Cardiac fibroblast (primary cell): ENCODE data around the gene GRIK1.

ENCODE experiments used
- DNase-seq, 2 donors: peaks; one replicate each; pipeline versions ENCODE4 v3.0.0 to v3.0.0-alpha.2; 2010; ENCODE audit warnings: low read depth in 2 of 2
- H3K4me3 ChIP-seq, 2 donors: replicated peaks in 1 of 2; 1 replicate in 1 of 2; 2 replicates in 1 of 2; pipeline ENCODE4 v1.5.1; 2011; ENCODE audit warnings: low read depth in 2 of 2, low read length in 2 of 2, mild to moderate bottlenecking in 2 of 2, moderate library complexity in 1 of 2
- TF ChIP-seq, protein P1 (sequence below): IDR thresholded peaks from one replicate; pipeline ENCODE4 v1.5.1; 2011; ENCODE audit warnings: low read depth, mild to moderate bottlenecking, low read length, inconsistent platforms

GRIK1 gene

DNA sequence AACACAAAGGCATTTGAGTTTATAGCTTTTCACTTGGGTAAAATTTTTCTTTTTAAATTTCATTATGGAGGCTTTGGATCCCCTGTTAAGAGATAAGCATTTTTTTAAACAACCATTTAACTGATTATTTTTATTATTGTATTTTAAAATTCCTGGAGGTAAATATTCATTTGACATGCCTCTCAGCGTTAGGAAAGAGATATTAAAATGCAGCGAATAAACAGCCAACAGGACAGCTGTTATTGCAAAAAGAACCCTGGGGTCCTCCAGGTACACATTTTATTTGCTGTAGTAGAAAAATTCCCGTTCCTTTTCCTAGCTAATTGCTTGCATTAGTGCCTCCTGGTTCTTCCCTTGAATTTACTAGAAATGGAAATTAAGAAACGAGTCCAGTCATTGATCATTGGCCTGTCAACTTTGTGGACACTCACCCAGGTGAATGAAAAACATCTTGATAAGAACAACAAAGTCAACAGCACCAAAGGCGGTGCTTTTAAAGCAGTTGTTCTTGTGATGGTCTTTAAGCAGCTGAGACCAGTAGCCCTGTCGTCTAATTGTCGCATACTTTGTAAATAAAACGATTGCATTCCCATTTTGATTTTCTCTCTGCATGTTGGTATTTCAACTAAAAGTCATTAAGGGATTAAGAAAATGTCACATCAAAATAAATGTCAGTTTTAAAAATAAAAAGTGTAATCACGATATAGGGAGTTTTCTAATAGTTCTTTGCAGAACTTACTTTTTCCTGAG lies 282.4 kb downstream of the GRIK1 start:
- DNase-seq = no peak
- no peak overlapping the region for H3K4me3 ChIP-seq
- TF ChIP-seq, protein P1, sequence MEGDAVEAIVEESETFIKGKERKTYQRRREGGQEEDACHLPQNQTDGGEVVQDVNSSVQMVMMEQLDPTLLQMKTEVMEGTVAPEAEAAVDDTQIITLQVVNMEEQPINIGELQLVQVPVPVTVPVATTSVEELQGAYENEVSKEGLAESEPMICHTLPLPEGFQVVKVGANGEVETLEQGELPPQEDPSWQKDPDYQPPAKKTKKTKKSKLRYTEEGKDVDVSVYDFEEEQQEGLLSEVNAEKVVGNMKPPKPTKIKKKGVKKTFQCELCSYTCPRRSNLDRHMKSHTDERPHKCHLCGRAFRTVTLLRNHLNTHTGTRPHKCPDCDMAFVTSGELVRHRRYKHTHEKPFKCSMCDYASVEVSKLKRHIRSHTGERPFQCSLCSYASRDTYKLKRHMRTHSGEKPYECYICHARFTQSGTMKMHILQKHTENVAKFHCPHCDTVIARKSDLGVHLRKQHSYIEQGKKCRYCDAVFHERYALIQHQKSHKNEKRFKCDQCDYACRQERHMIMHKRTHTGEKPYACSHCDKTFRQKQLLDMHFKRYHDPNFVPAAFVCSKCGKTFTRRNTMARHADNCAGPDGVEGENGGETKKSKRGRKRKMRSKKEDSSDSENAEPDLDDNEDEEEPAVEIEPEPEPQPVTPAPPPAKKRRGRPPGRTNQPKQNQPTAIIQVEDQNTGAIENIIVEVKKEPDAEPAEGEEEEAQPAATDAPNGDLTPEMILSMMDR = no peak

DNA sequence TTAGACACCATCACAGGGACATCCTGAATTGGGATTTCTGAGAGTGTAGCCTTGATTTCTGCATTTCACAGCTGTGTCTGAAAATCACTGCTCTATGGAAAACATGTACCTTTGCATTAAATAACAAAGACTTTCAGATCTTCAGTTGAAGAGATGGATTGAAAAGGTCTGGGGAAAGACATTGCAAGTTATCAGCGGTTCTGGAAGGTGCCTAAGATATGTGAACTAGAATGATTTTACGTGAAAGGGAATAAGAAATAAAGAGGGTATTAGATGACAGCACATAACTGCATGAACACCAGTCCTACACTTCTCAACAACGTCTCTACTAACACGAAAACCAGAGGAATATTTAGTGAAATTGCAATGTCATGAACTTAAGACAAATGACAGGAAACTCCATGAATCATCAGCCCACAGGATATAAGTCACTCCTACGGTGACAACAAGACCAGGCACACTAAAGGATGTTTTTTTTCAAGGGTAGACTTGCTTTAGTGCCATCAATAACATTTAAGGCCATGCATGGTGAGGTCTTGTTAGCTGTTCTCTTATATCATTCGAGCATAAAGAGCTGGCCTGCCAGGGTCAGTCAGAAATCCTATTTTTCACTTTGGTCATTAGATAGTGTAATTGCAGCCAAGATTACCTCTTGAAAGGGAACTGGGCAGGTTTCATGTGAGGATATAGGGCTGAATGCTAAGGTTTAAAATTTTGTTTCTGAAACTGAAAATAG lies 283.1 kb downstream of the GRIK1 start:
- no peak overlapping the region for H3K4me3 ChIP-seq
- peak; percentile 64 to 90 for DNase-seq
- TF ChIP-seq, protein P1 = no peak

DNA sequence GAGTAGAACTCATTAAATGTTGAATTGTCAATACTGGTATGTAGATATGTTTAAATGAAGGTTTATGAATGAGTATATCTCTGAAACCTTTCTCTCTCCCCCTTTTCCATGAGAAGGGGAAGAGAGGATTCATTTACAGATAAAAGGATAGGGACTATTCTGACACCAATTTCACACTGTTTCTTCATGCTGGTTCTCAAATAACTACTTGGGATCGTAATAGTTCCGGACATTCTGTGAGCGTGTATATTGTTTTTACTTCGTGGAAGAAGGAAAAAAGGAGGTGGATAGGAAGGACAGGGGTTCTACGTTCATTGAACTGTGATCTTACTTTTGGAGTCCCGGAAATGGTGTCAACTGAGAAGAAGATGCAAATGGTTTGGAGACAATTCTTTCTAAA lies 284.2 kb downstream of the GRIK1 start:
- DNase-seq = no peak
- no peak overlapping the region for H3K4me3 ChIP-seq
- TF ChIP-seq, protein P1 = no peak

DNA sequence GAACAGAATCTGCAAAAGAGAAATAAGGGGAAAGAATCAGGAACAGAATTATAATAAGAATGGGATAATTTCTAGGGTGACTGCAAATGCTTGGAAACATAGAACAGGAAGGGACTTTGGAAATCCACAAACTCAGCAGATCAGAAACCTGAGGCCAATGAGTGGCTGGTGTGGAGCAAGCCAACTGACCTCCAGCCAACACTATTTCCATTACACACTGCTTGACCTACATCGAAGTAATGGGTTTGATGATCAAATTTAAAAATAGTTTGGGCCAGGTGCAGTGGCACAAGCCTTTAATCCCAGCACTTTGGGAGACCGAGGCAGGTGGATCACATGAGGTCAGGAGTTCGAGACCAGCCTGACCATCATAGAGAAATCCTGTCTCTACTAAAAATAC lies 284.9 kb downstream of the GRIK1 start:
- no peak overlapping the region for H3K4me3 ChIP-seq
- TF ChIP-seq, protein P1 = no peak
- no peak for DNase-seq

DNA sequence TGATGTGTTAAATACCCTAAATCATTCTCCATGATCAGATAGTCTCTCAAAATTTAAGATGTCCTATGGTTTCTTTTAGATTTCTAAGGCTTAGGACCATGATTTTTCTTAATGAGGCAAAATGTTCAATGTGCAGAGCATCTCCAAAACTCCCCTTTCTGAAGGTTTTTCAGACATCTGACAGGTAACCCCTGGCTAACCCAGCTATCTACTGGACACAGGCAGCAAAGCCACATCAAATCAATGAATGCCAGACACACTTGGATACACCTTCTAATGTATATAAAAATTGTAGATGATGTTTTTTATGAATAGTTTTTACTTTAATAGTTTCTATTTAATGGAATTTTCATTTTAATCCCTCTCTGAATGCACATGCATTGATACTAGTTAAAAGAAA lies 285.6 kb downstream of the GRIK1 start:
- TF ChIP-seq, protein P1 = no peak
- DNase-seq = no peak
- no peak overlapping the region for H3K4me3 ChIP-seq

DNA sequence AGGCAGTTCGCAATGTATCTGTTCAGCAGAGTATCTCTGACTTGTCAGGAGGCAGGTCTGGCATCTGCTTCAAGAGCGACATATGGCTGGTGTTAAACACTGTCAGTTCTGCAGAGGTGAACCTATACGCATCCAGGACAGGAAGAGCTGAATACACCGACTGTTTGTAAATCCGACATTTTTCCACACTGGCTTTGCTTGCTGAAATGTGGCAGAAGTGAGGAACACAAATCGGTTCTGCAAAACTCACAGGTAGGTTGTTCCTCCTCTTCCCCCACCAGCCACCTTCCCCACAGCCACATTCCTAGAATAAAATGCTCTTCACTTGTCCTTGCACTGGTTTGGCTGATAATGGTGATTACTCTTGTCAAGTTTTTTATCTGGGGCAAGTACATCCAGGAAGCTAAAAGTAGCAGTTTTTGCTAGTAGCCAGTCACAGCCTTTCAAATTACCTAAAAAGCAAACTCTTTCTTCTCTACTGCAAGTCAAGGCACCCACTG lies 289.2 kb downstream of the GRIK1 start:
- H3K4me3 ChIP-seq = no peak overlapping the region
- DNase-seq = no peak
- TF ChIP-seq, protein P1 = no peak
